ENCODE results near the gene SPARCL1. TPM values are rescaled to one million over a fixed set of nuclear protein-coding genes. Genes with fewer than 3 reads are reported as not detected.
"Not testable (repeated sequence)": the region's sequence is repeated elsewhere in the genome, so short reads cannot be mapped to it uniquely, and the experiment has no call there.

SPARCL1 gene
- polyA plus RNA-seq, 2 of the 4 experiments (the other 2 are of a cell fraction), result not detected

GRCh38 chr4:87425711-87426110 lies 103.5 kb downstream of the SPARCL1 start:
- WGBS (ENCODE audit: missing lambda C conversion rate), result 97% methylated on average over 2 of the region's 2 CpGs
- no peak for TF ChIP-seq HOXB13 (CRISPR knock-in tag; IDR thresholded peaks at IDR 0.05; ENCODE audit: low read depth)
- TF ChIP-seq MYC (IDR thresholded peaks at IDR 0.05; ENCODE audit: borderline replicate concordance, low read length), result no peak
- no peak for TF ChIP-seq GATA3 (IDR thresholded peaks at IDR 0.05; ENCODE audit: borderline replicate concordance)
- no peak for TF ChIP-seq PBX3 (IDR thresholded peaks at IDR 0.05)
- TF ChIP-seq RNF2 (IDR thresholded peaks at IDR 0.05; ENCODE audit: borderline replicate concordance, low read depth), result no peak
- CTCF ChIA-PET, result interaction anchor here (0.6 to 1.0 kb wide), 2 partner anchors 50 to 93 kb away, joined by 3 to 5 read pairs; no protein-coding TSS in a partner anchor
- no peak overlapping the region for H3K4me3 ChIP-seq
- peaks cover 25% of the 10 kb centered on the region for H3K4me1 ChIP-seq
- no peak for FAIRE-seq
- no peak overlapping the region for H3K27ac ChIP-seq
- no peak for DNase-seq (ENCODE audit: low read depth in 1 of 2, low spot score in 1 of 2)
- H3K4me2 ChIP-seq, result no peak overlapping the region
- no peaks in the 10 kb centered on the region for H3K9me3 ChIP-seq
- ATAC-seq, result no peak
- POLR2A ChIA-PET, result no interaction called here

- Histone ChIP-seq H3K27ac (peak overlapping the region in 1 of 2 experiments; percentile 59; a peak in 2 of 6 replicates), H3K4me2 (peak overlapping the region; percentile 95), H3K4me1 (peaks cover 38% of the 10 kb centered on the region)
- POLR2A ChIA-PET, result interaction anchor here (0.7 kb wide), 2 partner anchors 9 to 808 kb away, joined by 7 to 8 read pairs; no protein-coding TSS in a partner anchor
- H3K4me3 ChIP-seq; H3K9me3 ChIP-seq; CTCF ChIA-PET; DNase-seq (ENCODE audit: low read depth in 1 of 2, low spot score in 1 of 2); ATAC-seq; FAIRE-seq: not testable (repeated sequence)
- 94% methylated on average over 22 of the region's 22 CpGs for WGBS (ENCODE audit: missing lambda C conversion rate)
These were observed 105.1 kb downstream of the SPARCL1 start for GRCh38 chr4:87424099-87424543.

Other genes starting within 250 kb of the SPARCL1 start
- 0.29 and 0.30 TPM in 2 replicates for gene HSD17B13, start 206.5 kb downstream of the SPARCL1 start, polyA plus RNA-seq (2011; rRNA removed)
- 0.05 to 0.08 TPM in 2 of 3 replicates, not detected in the other for gene HSD17B13, start 206.5 kb downstream of the SPARCL1 start, polyA plus RNA-seq (2017; fragmentation: RNase III; extraction: RNeasy Plus Mini Kit Qiagen cat#74134 plus additional on column Dnase treatment)
- gene HSD17B11, start 138.2 kb downstream of the SPARCL1 start, polyA plus RNA-seq (2011; rRNA removed), result 85.2 and 113 TPM in 2 replicates
- 42.3 to 53.4 TPM (median 51.5 TPM) in 3 replicates for gene HSD17B11, start 138.2 kb downstream of the SPARCL1 start, polyA plus RNA-seq (2017; fragmentation: RNase III; extraction: RNeasy Plus Mini Kit Qiagen cat#74134 plus additional on column Dnase treatment)
- gene NUDT9, start 106.8 kb downstream of the SPARCL1 start, polyA plus RNA-seq (2011; rRNA removed), result 29.9 and 44.0 TPM in 2 replicates
- gene NUDT9, start 106.8 kb downstream of the SPARCL1 start, polyA plus RNA-seq (2017; fragmentation: RNase III; extraction: RNeasy Plus Mini Kit Qiagen cat#74134 plus additional on column Dnase treatment), result 35.8 to 37.3 TPM (median 36.7 TPM) in 3 replicates
- not detected in 2 replicates for gene DSPP, start 79.2 kb upstream of the SPARCL1 start, polyA plus RNA-seq (2011; rRNA removed)
- not detected in 3 replicates for gene DSPP, start 79.2 kb upstream of the SPARCL1 start, polyA plus RNA-seq (2017; fragmentation: RNase III; extraction: RNeasy Plus Mini Kit Qiagen cat#74134 plus additional on column Dnase treatment)
- gene DMP1, start 120.9 kb upstream of the SPARCL1 start, polyA plus RNA-seq (2011; rRNA removed), result not detected in 2 replicates
- not detected in 3 replicates for gene DMP1, start 120.9 kb upstream of the SPARCL1 start, polyA plus RNA-seq (2017; fragmentation: RNase III; extraction: RNeasy Plus Mini Kit Qiagen cat#74134 plus additional on column Dnase treatment)

All from A549 (cell line).